ENCODE data around the gene CD99. TPM values are rescaled to one million over a fixed set of nuclear protein-coding genes. Genes with fewer than 3 reads are reported as not detected.
A peak's percentile ranks its signal among the peaks of the same experiment; 100 is the strongest.

CD99 gene
- total and polyA plus RNA-seq, 2 donors (not counting 3 experiments of a cell fraction or from before 2014, with no cell fraction given), result 364 to 654 TPM

GRCh38 chrX:2664502-2664901 lies 26.6 kb upstream of the CD99 start:
- FAIRE-seq, result no peak
- no peaks in the 10 kb centered on the region for H3K9me1 ChIP-seq (replicated peaks; ENCODE audit: control insufficient read depth, extremely low read depth, insufficient read depth, low read length)
- ChIA-PET POLR2A (no interaction called here), CTCF (no interaction called here)
- H4K20me1 ChIP-seq (replicated peaks; ENCODE audit: control insufficient read depth, extremely low read depth, insufficient read depth, low read length), result no peaks in the 10 kb centered on the region
- TF ChIP-seq POLR2A (IDR thresholded peaks at IDR 0.05; ENCODE audit: low read depth, low read length) (no peak), FOS (IDR thresholded peaks at IDR 0.05; ENCODE audit: borderline replicate concordance, insufficient read depth, low read length) (no peak), CTCF (IDR thresholded peaks at IDR 0.05; ENCODE audit: extremely low read depth in 1 of 2, insufficient read depth in 1 of 2, low read depth in 1 of 2, low read length in 2 of 2) (no peak)
- no peaks in the 10 kb centered on the region for H3K79me2 ChIP-seq (ENCODE audit: control insufficient read depth, insufficient read depth, low read length)
- DNase-seq (ENCODE audit: low read depth, low spot score), result no peak
- intact Hi-C loops (cut with micrococcal nuclease), result no loop called here
- no peak overlapping the region for H3K4me2 ChIP-seq (ENCODE audit: insufficient read depth, low read length)
- no peaks in the 10 kb centered on the region for H3K9me3 ChIP-seq (replicated peaks; ENCODE audit: control insufficient read depth, insufficient read depth, low read length)
- dilution Hi-C loops (cut with MboI; ENCODE audit: extremely low pct_ligation_motif_present, low sequenced_read_pairs), result no loop called here
- no peak overlapping the region for H2AFZ ChIP-seq (ENCODE audit: low read depth, low read length)
- no peak overlapping the region for H3K27ac ChIP-seq (ENCODE audit: insufficient read depth, low read depth, low read length)
- H3K4me3 ChIP-seq (replicated peaks in 1 of 3; ENCODE audit: insufficient read depth in 1 of 3, low read depth in 1 of 3, low read length in 3 of 3), result no peak overlapping the region
- peaks cover 4% of the 10 kb centered on the region for H3K4me1 ChIP-seq (ENCODE audit: control insufficient read depth, extremely low read depth, insufficient read depth, low read length)
- H3K9ac ChIP-seq (replicated peaks; ENCODE audit: extremely low read depth, insufficient read depth, low read length), result no peak overlapping the region
- H3K36me3 ChIP-seq (ENCODE audit: control insufficient read depth in 2 of 2, extremely low read depth in 1 of 2, insufficient read depth in 2 of 2, low read length in 2 of 2), result no peaks in the 10 kb centered on the region
- H3K27me3 ChIP-seq (ENCODE audit: control insufficient read depth in 2 of 2, insufficient read depth in 2 of 2, low read length in 2 of 2), result no peaks in the 10 kb centered on the region
- no TSS peak for BruUV-seq (replicated peaks)

- intact Hi-C loops (cut with micrococcal nuclease) (no loop called here), dilution Hi-C loops (cut with MboI; ENCODE audit: extremely low pct_ligation_motif_present, low sequenced_read_pairs) (no loop called here)
- H2AFZ ChIP-seq (ENCODE audit: low read depth, low read length), result no peak overlapping the region
Measured at GRCh38 chrX:2665387-2666304, 25.4 kb upstream of the CD99 start.

More at GRCh38 chrX:2665387-2666304, 25.4 kb upstream of the CD99 start:
- TF ChIP-seq MAX (IDR thresholded peaks at IDR 0.05; ENCODE audit: insufficient read depth, insufficient read length) (no peak), JUN (IDR thresholded peaks at IDR 0.05; ENCODE audit: borderline replicate concordance, insufficient read depth, insufficient read length, low read depth) (no peak), GATA2 (IDR thresholded peaks at IDR 0.05; ENCODE audit: insufficient read depth, insufficient read length, low read depth, low read length) (no peak), EZH2 (IDR thresholded peaks at IDR 0.05; ENCODE audit: borderline replicate concordance, low read depth, low read length, severe bottlenecking) (no peak), POLR2AphosphoS5 (IDR thresholded peaks at IDR 0.05; ENCODE audit: insufficient read depth, low read depth, low read length) (no peak), POLR2A (IDR thresholded peaks at IDR 0.05; ENCODE audit: low read depth, low read length) (no peak), CTCF (IDR thresholded peaks at IDR 0.05; ENCODE audit: extremely low read depth in 1 of 2, insufficient read depth in 1 of 2, low read depth in 1 of 2, low read length in 2 of 2) (no peak)
- Histone ChIP-seq H3K9me1 (replicated peaks; ENCODE audit: control insufficient read depth, extremely low read depth, insufficient read depth, low read length) (no peaks in the 10 kb centered on the region), H3K9me3 (replicated peaks; ENCODE audit: control insufficient read depth, insufficient read depth, low read length) (no peaks in the 10 kb centered on the region), H3K79me2 (ENCODE audit: control insufficient read depth, insufficient read depth, low read length) (no peaks in the 10 kb centered on the region), H4K20me1 (replicated peaks; ENCODE audit: control insufficient read depth, extremely low read depth, insufficient read depth, low read length) (no peaks in the 10 kb centered on the region), H3K4me2 (ENCODE audit: insufficient read depth, low read length) (no peak overlapping the region), H3K4me1 (ENCODE audit: control insufficient read depth, extremely low read depth, insufficient read depth, low read length) (peaks cover 4% of the 10 kb centered on the region), H3K36me3 (ENCODE audit: control insufficient read depth in 2 of 2, extremely low read depth in 1 of 2, insufficient read depth in 2 of 2, low read length in 2 of 2) (no peaks in the 10 kb centered on the region), H3K4me3 (replicated peaks in 1 of 3; ENCODE audit: insufficient read depth in 1 of 3, low read depth in 1 of 3, low read length in 3 of 3) (no peak overlapping the region), H3K27ac (ENCODE audit: insufficient read depth, low read depth, low read length) (no peak overlapping the region), H3K9ac (replicated peaks; ENCODE audit: extremely low read depth, insufficient read depth, low read length) (no peak overlapping the region), H3K27me3 (ENCODE audit: control insufficient read depth in 2 of 2, insufficient read depth in 2 of 2, low read length in 2 of 2) (no peaks in the 10 kb centered on the region)
- ChIA-PET POLR2A (no interaction called here), CTCF (no interaction called here)
- BruUV-seq (replicated peaks), result no TSS peak
- DNase-seq (ENCODE audit: low read depth, low spot score) (no peak), FAIRE-seq (peak; percentile 4)

Data from endothelial cell of umbilical vein (primary cell).